Amniotic stem cell (primary cell): ENCODE data around the gene GAS2L1.

Experiments
- DNase-seq: peaks from one replicate; lab custom pipeline; 2025; lab: John Stamatoyannopoulos, UW

The GAS2L1 gene

GRCh38 chr22:29306175-29306834, at the start of gene GAS2L1:
TSS of gene GAS2L1 (plus strand) at chr22:29306650. CDS start at chr22:29308106, 1,456 bp downstream.
- peak; percentile 49 for DNase-seq

GRCh38 chr22:29257751-29258181, 48.7 kb upstream of the GAS2L1 start:
- no peak for DNase-seq

- no peak for DNase-seq
Observed at GRCh38 chr22:29258407-29259252, 47.8 kb upstream of the GAS2L1 start.

GRCh38 chr22:29259253-29259899, 47.1 kb upstream of the GAS2L1 start:
- DNase-seq: no peak

- DNase-seq: no peak
Observed at GRCh38 chr22:29260031-29260560, 46.4 kb upstream of the GAS2L1 start.

GRCh38 chr22:29260601-29261315, 45.7 kb upstream of the GAS2L1 start:
- DNase-seq: no peak

- DNase-seq: no peak
Observed at GRCh38 chr22:29263791-29264276, 42.6 kb upstream of the GAS2L1 start.

- DNase-seq: no peak
Observed at GRCh38 chr22:29265305-29265704, 41.1 kb upstream of the GAS2L1 start.

GRCh38 chr22:29265929-29266328, 40.5 kb upstream of the GAS2L1 start:
- no peak for DNase-seq

- no peak for DNase-seq
Observed at GRCh38 chr22:29266564-29267461, 39.6 kb upstream of the GAS2L1 start.

GRCh38 chr22:29267462-29267857, 39.0 kb upstream of the GAS2L1 start:
- no peak for DNase-seq

GRCh38 chr22:29267858-29268510, 38.5 kb upstream of the GAS2L1 start, which contains the start of the genes EWSR1 and RHBDD3:
TSS of gene EWSR1 (plus strand) at chr22:29268268. CDS start at chr22:29268337, 69 bp downstream.
TSS of gene RHBDD3 (minus strand) at chr22:29267981. CDS start at chr22:29265626, 2,355 bp downstream.
- peak; percentile 96 for DNase-seq

GRCh38 chr22:29268511-29269229, 37.8 kb upstream of the GAS2L1 start:
- DNase-seq: peak; percentile 19

GRCh38 chr22:29269230-29269604, 37.2 kb upstream of the GAS2L1 start:
- DNase-seq: no peak

GRCh38 chr22:29269731-29270474, 36.5 kb upstream of the GAS2L1 start:
- no peak for DNase-seq

GRCh38 chr22:29270475-29271271, 35.8 kb upstream of the GAS2L1 start:
- no peak for DNase-seq

- DNase-seq: no peak
Observed at GRCh38 chr22:29272624-29273023, 33.8 kb upstream of the GAS2L1 start.

- DNase-seq: no peak
Observed at GRCh38 chr22:29275167-29275566, 31.3 kb upstream of the GAS2L1 start.
